DND-41 (cell line): ENCODE results near the gene GSTM2.

ENCODE experiments used
- ATAC-seq: fragments of 200-7000 bp; cut with Tn5 transposase; 3 replicates; pipeline ENCODE4 v1.9.1; 2021; ENCODE audit warnings: low read depth; ENCODE audit not compliant: insufficient read depth
- DNase-seq: peaks from one replicate; pipeline ENCODE4 v3.0.0-alpha.2; 2020
- H2AFZ ChIP-seq: 2 replicates; pipeline ENCODE4 v1.6.0; 2012; ENCODE audit warnings: low read depth, low read length
- H3K27ac ChIP-seq: 2 replicates; pipeline ENCODE4 v1.5.1; 2012; ENCODE audit warnings: low read length, inconsistent platforms
- H3K27me3 ChIP-seq: fragments of 200-600 bp; sonication (generic); 2 replicates; pipeline ENCODE4 v1.6.0; 2012; ENCODE audit warnings: low read length, mild to moderate bottlenecking, inconsistent platforms; ENCODE audit not compliant: insufficient read depth, poor library complexity
- H3K36me3 ChIP-seq: 2 replicates; pipeline ENCODE4 v1.5.1; 2012; ENCODE audit warnings: low read length, inconsistent platforms; ENCODE audit not compliant: insufficient read depth
- H3K4me1 ChIP-seq: 2 replicates; pipeline ENCODE4 v1.5.1; 2012; ENCODE audit warnings: mild to moderate bottlenecking, low read length; ENCODE audit not compliant: insufficient read depth
- H3K4me2 ChIP-seq: 2 replicates; pipeline ENCODE4 v1.6.0; 2012; ENCODE audit warnings: mild to moderate bottlenecking, moderate library complexity, low read length, inconsistent platforms; ENCODE audit not compliant: insufficient read depth
- H3K4me3 ChIP-seq, 2 experiments: fragments of 200-600 bp in 1 of 2; shearing (Covaris generic) in 1 of 2; 2 replicates each; pipeline ENCODE4 v1.5.1; 2012 to 2016; ENCODE audit warnings: inconsistent platforms in 2 of 2, low read length in 2 of 2, mild to moderate bottlenecking in 2 of 2, low read depth in 1 of 2, moderate library complexity in 1 of 2
- H3K79me2 ChIP-seq: 2 replicates; pipeline ENCODE4 v1.6.0; 2012; ENCODE audit warnings: low read length, inconsistent platforms; ENCODE audit not compliant: insufficient read depth
- H3K9ac ChIP-seq: 2 replicates; pipeline ENCODE4 v1.6.0; 2012; ENCODE audit warnings: low read depth, mild to moderate bottlenecking, inconsistent platforms, low read length, moderate library complexity
- H3K9me3 ChIP-seq: 2 replicates; pipeline ENCODE4 v1.5.1; 2012; ENCODE audit warnings: low read length, moderate library complexity, mild to moderate bottlenecking, inconsistent platforms; ENCODE audit not compliant: insufficient read depth, severe bottlenecking
- H4K20me1 ChIP-seq: 2 replicates; pipeline ENCODE4 v1.6.0; 2012; ENCODE audit warnings: low read length; ENCODE audit not compliant: insufficient read depth
- CTCF ChIP-seq: IDR thresholded peaks from 2 replicates; pipeline ENCODE4 v1.5.1; 2012; ENCODE audit warnings: borderline replicate concordance, low read length, moderate library complexity, mild to moderate bottlenecking; ENCODE audit not compliant: poor library complexity, severe bottlenecking; ENCODE audit errors: extremely low read depth
- EZH2 ChIP-seq: IDR thresholded peaks from 3 replicates; pipeline ENCODE4 v1.6.1; 2012; ENCODE audit warnings: borderline replicate concordance, low read depth, mild to moderate bottlenecking, moderate library complexity, low read length, inconsistent platforms; ENCODE audit not compliant: severe bottlenecking

GSTM2 gene

GRCh38 chr1:109654519-109654918 lies 13.3 kb upstream of the GSTM2 start:
- Histone ChIP-seq H3K9me3 (no peaks in the 10 kb centered on the region), H3K79me2 (no peaks in the 10 kb centered on the region), H3K4me2 (no peak overlapping the region), H3K9ac (no peak overlapping the region), H2AFZ (no peak overlapping the region), H4K20me1 (no peaks in the 10 kb centered on the region), H3K4me3 (no peak overlapping the region), H3K4me1 (no peaks in the 10 kb centered on the region), H3K36me3 (no peaks in the 10 kb centered on the region), H3K27ac (no peak overlapping the region), H3K27me3 (peaks cover 4% of the 10 kb centered on the region)
- DNase-seq, result no peak
- no peak for ATAC-seq
- no peak for TF ChIP-seq EZH2
- no peak for TF ChIP-seq CTCF

- no peak for ATAC-seq
- no peak within 1 kb of the TSS for H3K27ac ChIP-seq
Measured at GRCh38 chr1:109655615-109656519, 12.0 kb upstream of the GSTM2 start, which contains the start of gene GSTM4. TSS of gene GSTM4 (plus strand) at chr1:109656099. CDS start at chr1:109656390, 291 bp downstream.

DNA sequence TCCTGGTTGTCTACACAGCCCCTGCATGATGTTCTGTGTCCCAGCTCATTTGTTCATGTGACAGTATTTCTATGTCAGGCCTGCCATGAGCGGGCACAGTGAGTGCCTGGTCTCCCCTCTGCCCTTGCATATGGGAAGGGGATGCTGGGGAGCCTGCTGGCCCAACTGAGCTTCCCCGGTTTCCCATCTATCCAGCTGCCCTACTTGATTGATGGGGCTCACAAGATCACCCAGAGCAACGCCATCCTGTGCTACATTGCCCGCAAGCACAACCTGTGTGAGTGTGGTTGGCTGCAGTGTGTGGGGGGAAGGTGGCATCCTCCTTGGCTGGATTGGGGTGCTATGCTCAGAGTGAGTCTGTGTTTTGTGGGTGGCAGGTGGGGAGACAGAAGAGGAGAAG lies 10.5 kb upstream of the GSTM2 start:
- Histone ChIP-seq H3K9me3 (no peaks in the 10 kb centered on the region), H3K27me3 (peaks cover 4% of the 10 kb centered on the region), H3K36me3 (no peaks in the 10 kb centered on the region), H3K27ac (no peak overlapping the region), H3K4me3 (no peak overlapping the region), H3K4me1 (no peaks in the 10 kb centered on the region), H3K4me2 (no peak overlapping the region), H3K9ac (no peak overlapping the region), H4K20me1 (no peaks in the 10 kb centered on the region), H2AFZ (no peak overlapping the region), H3K79me2 (no peaks in the 10 kb centered on the region)
- TF ChIP-seq CTCF, result no peak
- TF ChIP-seq EZH2, result no peak
- DNase-seq (no peak), ATAC-seq (no peak)

More at GRCh38 chr1:109655615-109656519, 12.0 kb upstream of the GSTM2 start, which contains the start of gene GSTM4:
- H3K79me2 ChIP-seq, result no peaks in the 10 kb centered on the region
- no peak within 1 kb of the TSS for H3K4me2 ChIP-seq
- H2AFZ ChIP-seq, result no peak within 1 kb of the TSS
- H3K36me3 ChIP-seq, result no peaks in the 10 kb centered on the region
- no peaks in the 10 kb centered on the region for H4K20me1 ChIP-seq
- no peak within 1 kb of the TSS for H3K9ac ChIP-seq
- H3K4me1 ChIP-seq, result no peaks in the 10 kb centered on the region
- no peak within 1 kb of the TSS for H3K4me3 ChIP-seq
- TF ChIP-seq EZH2 (no peak), CTCF (no peak)
- H3K27me3 ChIP-seq, result peaks cover 4% of the 10 kb centered on the region
- no peaks in the 10 kb centered on the region for H3K9me3 ChIP-seq
- no peak for DNase-seq
